GM21360 (cell line): ENCODE measurements around the gene UGT1A4.

Source experiments
- ATAC-seq: cut with Tn5 transposase; IDR thresholded peaks from one replicate; pipeline ENCODE4 v1.9.1; 2021; ENCODE audit warnings: mild to moderate bottlenecking, moderate library complexity; ENCODE audit not compliant: unreplicated experiment

The UGT1A4 gene

DNA sequence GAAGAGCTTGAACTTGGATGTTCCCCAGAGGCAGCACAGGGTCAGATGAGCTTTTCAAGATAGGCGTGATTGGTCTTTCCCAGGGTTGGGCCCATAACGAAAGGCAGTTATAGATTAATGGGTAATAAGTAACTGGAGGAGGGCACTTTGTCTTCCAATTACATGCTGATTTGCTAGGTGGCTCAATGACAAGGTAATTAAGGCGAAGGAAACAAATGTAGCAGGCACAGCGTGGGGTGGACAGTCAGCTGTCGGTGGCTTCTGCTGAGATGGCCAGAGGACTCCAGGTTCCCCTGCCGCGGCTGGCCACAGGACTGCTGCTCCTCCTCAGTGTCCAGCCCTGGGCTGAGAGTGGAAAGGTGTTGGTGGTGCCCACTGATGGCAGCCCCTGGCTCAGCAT, at the start of gene UGT1A4:
UGT1A4 (plus strand) TSS at position 185 of the 400 bp plus-strand sequence; CDS start at position 270, 85 bp downstream.
- ATAC-seq = no peak

GRCh38 chr2:233671290-233672161, 47.0 kb upstream of the UGT1A4 start, which contains the start of gene UGT1A9:
TSS of gene UGT1A9 (plus strand) at chr2:233671898. CDS start at chr2:233671935, 37 bp downstream.
- no peak for ATAC-seq

DNA sequence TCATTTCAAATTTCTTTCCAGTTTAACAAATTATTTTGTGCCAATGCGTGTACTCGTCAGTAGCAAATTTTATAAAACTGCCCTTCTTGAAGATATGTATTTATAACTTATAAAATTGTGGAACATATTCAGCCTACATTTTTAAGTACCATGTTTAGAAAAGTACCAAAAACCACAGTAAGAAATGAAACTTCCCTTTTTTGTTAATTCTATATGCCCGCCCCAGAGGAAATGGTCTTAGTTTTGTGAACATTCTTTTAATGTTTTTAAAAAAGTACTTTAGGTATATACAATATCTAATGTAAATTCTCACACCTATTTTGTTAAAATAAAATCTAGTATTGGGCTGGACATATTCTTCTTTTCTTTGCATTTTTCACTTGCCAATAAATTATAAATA, 45.6 kb upstream of the UGT1A4 start:
- no peak for ATAC-seq

DNA sequence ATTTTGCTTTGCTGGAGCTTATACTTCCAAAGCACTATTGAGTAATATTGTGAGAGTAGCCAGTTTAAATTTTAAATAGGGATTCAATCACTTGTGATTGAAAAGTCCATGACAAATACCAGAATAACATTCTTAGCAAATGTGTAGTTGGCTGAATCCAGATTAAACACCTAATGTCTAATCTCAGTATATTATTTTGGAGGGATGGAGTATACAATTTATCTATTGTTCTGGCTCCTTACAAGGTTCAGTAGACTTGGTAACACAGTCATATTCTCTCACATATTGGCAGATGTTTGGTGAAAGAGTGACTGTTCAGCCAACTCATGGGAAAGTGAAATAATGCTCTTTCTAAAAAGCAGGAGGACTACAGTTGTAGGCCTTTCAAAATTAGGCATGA, 44.6 kb upstream of the UGT1A4 start:
- ATAC-seq = no peak

DNA sequence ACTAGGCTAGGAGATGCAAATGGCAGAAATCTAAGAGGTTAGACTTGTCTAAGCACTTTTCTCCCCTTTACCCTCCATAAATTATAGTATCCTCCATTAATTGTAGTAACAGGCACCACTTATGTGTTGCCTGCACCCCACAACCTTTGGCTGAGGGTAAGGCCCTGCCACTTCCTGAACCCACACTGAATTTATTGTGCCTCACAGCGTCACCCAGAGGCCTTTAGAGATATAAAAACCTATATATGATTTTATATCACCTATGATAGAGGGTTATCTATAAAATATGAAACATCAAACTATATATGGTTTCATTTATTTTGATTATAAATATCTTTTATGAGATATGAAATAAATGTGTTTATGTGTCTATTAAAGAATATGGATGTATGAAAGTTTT, 44.2 kb upstream of the UGT1A4 start:
- no peak for ATAC-seq

DNA sequence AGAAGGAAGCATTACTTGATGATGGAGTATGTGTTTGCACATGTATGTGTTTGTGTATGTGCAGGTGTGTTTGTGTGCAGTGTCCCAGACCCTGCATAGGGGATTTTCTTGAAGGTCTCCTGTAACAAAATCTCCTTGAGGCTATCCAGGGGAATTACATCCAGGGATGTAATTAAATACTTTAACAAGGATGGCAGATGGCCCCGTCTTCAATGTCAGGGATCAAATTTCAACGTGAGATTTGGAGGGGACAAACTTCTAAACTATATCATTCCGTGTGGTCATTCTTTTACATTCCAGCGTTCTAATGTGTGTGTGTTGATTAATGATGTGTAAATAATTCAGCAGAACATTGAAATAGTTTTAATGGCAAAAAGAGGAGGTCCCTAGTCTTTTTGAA, 43.5 kb upstream of the UGT1A4 start:
- no peak for ATAC-seq

DNA sequence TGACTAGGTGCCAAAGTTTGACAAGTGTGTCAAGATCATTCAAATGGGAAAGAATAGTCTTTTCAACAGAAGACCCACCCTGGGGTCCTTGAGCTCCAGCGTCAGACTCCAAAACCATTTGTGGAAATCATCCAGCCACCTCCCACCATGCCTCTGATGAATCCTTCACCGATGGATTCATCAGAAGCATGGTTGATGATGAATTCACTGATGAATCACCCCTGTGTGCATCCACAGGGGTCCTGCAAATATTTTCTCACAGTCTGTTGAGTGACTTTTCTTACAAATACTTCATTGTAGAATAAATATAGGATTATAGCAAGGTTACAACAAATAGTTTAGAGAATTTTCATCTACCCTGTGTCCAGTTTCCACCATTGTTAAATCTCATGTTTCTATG, 42.5 kb upstream of the UGT1A4 start:
- no peak for ATAC-seq

GRCh38 chr2:233679196-233679595, 39.3 kb upstream of the UGT1A4 start:
- no peak for ATAC-seq

GRCh38 chr2:233680361-233681045, 38.0 kb upstream of the UGT1A4 start:
- no peak for ATAC-seq

DNA sequence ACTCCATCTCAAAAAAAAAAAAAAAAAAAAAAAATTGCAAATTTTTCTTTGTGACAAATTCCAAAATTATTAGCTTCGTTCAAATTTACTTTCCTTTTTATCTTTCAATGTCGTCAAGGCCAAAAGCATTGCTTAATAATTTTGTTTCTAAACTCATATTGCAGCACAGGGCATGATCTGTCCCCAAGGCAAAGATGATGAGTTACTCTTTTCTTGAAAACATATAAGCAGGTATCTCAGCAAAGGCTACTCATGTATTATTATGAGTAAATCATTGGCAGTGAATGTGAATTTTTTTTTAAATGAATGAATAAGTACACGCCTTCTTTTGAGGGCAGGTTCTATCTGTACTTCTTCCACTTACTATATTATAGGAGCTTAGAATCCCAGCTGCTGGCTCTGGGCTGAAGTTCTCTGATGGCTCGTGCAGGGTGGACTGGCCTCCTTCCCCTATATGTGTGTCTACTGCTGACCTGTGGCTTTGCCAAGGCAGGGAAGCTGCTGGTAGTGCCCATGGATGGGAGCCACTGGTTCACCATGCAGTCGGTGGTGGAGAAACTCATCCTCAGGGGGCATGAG, 36.9 kb upstream of the UGT1A4 start, which contains the start of gene UGT1A7:
UGT1A7 (plus strand) TSS at position 381 of the 579 bp plus-strand sequence; CDS start at position 418, 37 bp downstream.
- ATAC-seq = no peak

GRCh38 chr2:233684640-233685039, 33.9 kb upstream of the UGT1A4 start:
- ATAC-seq = no peak

- ATAC-seq = no peak
Observed at GRCh38 chr2:233686928-233687327, 31.6 kb upstream of the UGT1A4 start.

- no peak for ATAC-seq
Observed at GRCh38 chr2:233688341-233688740, 30.2 kb upstream of the UGT1A4 start.

DNA sequence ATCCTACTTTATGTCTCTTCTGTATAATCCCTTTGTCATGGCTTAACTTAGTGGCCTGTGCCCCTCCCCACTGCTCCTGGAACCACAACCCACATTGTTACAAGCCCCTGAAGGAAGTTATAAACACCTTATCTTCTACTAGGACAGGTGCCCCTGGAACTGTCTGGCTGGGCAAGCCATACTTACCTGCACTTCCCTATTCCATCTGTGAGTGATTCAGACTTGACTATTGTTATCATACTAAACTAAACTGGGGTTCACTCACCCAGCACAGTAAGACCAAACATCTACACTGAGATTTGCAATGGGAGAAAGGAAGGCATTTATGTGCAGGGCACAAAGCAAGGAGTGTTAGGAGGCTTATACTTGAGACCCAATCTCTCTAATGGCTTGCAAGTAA, 29.5 kb upstream of the UGT1A4 start:
- no peak for ATAC-seq

- no peak for ATAC-seq
Observed at GRCh38 chr2:233689501-233689900, 29.0 kb upstream of the UGT1A4 start.

- ATAC-seq = no peak
Observed at GRCh38 chr2:233690444-233690843, 28.1 kb upstream of the UGT1A4 start.

GRCh38 chr2:233691443-233692433, 26.8 kb upstream of the UGT1A4 start:
- ATAC-seq = no peak

DNA sequence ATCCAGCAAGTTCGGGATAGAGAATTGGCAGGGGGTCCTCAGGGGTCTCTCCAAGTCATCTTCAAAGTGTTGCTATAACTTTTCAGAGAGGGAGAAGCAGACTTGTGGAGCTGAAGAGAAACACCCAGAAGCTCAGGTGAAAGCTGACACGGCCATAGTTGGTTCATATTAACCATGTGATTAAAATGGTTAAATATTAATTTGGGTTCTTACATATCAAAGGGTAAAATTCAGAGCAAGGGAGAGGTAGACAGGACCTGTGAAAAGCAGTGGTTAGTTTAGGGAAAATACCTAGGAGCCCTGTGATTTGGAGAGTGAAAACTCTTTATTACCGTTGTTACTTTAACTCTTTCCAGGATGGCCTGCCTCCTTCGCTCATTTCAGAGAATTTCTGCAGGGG, 25.9 kb upstream of the UGT1A4 start, which contains the start of gene UGT1A6:
UGT1A6 (plus strand) TSS at position 243 of the 400 bp plus-strand sequence; CDS start at position 358, 115 bp downstream.
- no peak for ATAC-seq

GRCh38 chr2:233693963-233694362, 24.6 kb upstream of the UGT1A4 start:
- ATAC-seq = no peak

- ATAC-seq = no peak
Observed at GRCh38 chr2:233698740-233699139, 19.8 kb upstream of the UGT1A4 start.
